ENCODE results near the gene HARBI1. TPM values are rescaled to one million over a fixed set of nuclear protein-coding genes. Genes with fewer than 3 reads are reported as not detected.
A peak's percentile ranks its signal among the peaks of the same experiment; 100 is the strongest.

The HARBI1 gene
- total and polyA plus RNA-seq, 9 of the 15 experiments (the other 6 are each of a cell fraction or from before 2014, with no cell fraction given), result 3.5 to 8.4 (median 5.5) TPM

DNA sequence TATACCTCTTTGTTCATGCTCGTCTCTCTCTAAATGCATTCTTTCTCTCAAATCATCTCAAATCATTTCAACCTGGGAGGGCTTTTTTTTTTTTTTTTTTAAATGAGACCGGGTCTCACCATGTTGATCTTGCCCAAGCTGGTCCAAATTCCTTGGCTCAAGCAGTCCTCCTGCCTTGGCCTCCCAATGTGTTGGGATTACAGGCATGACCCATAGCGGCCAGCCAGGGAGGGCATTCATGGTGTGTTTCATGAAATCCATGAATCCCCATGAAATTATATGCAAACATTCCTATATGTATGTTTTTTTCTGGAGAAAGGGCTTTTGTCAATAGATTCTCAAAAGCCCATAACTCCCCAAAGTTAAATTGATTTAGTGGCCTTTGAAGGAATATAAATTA, 26.5 kb upstream of the HARBI1 start (continued):
- TF ChIP-seq TAF1 (IDR thresholded peaks at IDR 0.05; ENCODE audit: control insufficient read depth, extremely low read depth, insufficient read depth, low read length, severe bottlenecking) (no peak), RUNX1 (IDR thresholded peaks at IDR 0.05; ENCODE audit: low read depth) (no peak)

DNA sequence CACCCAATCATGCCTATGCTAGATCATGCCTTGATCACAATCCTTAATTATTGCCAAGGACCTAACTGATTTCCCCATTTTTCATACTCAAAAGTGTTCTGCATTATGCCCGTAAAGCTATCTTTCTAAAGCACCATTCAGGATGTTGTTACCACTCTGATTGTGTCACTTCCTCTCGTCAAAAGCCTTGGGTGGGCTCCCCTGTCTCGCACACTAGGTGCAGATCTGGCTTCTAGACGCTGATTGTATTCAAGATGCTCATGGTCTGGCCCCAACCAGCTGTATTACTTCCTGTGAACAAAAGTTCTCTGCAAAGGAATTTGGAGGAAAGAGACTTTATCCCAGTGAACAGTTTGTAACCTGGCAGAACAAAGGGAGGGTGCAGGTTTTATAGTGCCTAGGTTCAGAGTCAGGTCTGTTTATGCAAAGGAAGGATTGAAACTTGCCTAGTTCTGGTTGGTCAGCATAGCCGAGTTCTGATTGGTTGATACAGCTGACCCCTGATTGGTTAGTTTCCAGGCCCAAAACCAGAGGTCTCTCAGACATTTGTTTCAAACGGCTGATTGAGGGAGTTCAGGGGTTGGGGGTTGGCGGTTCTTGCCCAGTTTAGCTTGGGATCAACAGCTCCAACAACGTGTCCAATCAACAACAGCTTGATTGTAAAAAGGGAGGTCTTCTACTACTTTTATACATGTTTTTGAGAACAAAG, 25.8 kb upstream of the HARBI1 start:
- H3K36me3 ChIP-seq (ENCODE audit: control insufficient read depth, insufficient read depth, low read length), result peaks cover 39% of the 10 kb centered on the region
- CTCF ChIA-PET (ENCODE audit: low intra/inter-chr PET ratio), result no interaction called here
- BruUV-seq (replicated peaks), result no TSS peak
- TF ChIP-seq FOS (IDR thresholded peaks at IDR 0.05; ENCODE audit: extremely low read depth, insufficient read length) (peak; percentile 12), RBM25 (IDR thresholded peaks at IDR 0.05; ENCODE audit: low read depth, low read length, severe bottlenecking) (peak; percentile 23), OTX1 (CRISPR knock-in tag; IDR thresholded peaks at IDR 0.05) (no peak)
- TF ChIP-seq, protein P1, sequence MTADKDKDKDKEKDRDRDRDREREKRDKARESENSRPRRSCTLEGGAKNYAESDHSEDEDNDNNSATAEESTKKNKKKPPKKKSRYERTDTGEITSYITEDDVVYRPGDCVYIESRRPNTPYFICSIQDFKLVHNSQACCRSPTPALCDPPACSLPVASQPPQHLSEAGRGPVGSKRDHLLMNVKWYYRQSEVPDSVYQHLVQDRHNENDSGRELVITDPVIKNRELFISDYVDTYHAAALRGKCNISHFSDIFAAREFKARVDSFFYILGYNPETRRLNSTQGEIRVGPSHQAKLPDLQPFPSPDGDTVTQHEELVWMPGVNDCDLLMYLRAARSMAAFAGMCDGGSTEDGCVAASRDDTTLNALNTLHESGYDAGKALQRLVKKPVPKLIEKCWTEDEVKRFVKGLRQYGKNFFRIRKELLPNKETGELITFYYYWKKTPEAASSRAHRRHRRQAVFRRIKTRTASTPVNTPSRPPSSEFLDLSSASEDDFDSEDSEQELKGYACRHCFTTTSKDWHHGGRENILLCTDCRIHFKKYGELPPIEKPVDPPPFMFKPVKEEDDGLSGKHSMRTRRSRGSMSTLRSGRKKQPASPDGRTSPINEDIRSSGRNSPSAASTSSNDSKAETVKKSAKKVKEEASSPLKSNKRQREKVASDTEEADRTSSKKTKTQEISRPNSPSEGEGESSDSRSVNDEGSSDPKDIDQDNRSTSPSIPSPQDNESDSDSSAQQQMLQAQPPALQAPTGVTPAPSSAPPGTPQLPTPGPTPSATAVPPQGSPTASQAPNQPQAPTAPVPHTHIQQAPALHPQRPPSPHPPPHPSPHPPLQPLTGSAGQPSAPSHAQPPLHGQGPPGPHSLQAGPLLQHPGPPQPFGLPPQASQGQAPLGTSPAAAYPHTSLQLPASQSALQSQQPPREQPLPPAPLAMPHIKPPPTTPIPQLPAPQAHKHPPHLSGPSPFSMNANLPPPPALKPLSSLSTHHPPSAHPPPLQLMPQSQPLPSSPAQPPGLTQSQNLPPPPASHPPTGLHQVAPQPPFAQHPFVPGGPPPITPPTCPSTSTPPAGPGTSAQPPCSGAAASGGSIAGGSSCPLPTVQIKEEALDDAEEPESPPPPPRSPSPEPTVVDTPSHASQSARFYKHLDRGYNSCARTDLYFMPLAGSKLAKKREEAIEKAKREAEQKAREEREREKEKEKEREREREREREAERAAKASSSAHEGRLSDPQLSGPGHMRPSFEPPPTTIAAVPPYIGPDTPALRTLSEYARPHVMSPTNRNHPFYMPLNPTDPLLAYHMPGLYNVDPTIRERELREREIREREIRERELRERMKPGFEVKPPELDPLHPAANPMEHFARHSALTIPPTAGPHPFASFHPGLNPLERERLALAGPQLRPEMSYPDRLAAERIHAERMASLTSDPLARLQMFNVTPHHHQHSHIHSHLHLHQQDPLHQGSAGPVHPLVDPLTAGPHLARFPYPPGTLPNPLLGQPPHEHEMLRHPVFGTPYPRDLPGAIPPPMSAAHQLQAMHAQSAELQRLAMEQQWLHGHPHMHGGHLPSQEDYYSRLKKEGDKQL (CRISPR knock-in tag; IDR thresholded peaks at IDR 0.05; ENCODE audit: borderline replicate concordance), result no peak

More for the DNA sequence above, 25.8 kb upstream of the HARBI1 start:
- no peak overlapping the region for H3K9ac ChIP-seq (ENCODE audit: insufficient read depth in 1 of 2, low read depth in 2 of 2, low read length in 2 of 2)
- no peaks in the 10 kb centered on the region for H3K9me3 ChIP-seq (replicated peaks; ENCODE audit: control insufficient read depth, insufficient read depth, low read depth, low read length)
- H3K27ac ChIP-seq (ENCODE audit: extremely low read depth, low read depth, low read length), result no peak overlapping the region
- in situ Hi-C loops (cut with MboI) (no loop called here), intact Hi-C loops (cut with micrococcal nuclease) (no loop called here)
- no peaks in the 10 kb centered on the region for H3K4me1 ChIP-seq (replicated peaks in 1 of 2; ENCODE audit: control insufficient read depth in 2 of 2, insufficient read depth in 2 of 2, low read length in 2 of 2)
- H3K4me3 ChIP-seq, result no peak overlapping the region
- peaks cover 4% of the 10 kb centered on the region; the same call in 1 of the 3 replicates for H3K79me2 ChIP-seq (ENCODE audit: control insufficient read depth, insufficient read depth, low read length)
- H3K4me2 ChIP-seq (ENCODE audit: insufficient read depth, low read length), result no peak overlapping the region
- DNase-seq (ENCODE audit: extremely low read depth in 1 of 4, low spot score in 3 of 4) (peak in 3 of 4 experiments; percentile 61 to 64 (median 62)), ATAC-seq (peak; percentile 53), FAIRE-seq (peak; percentile 66)
- no peaks in the 10 kb centered on the region for H3K27me3 ChIP-seq (ENCODE audit: control insufficient read depth in 2 of 2, insufficient read depth in 2 of 2, low read length in 2 of 2)
- H4K20me1 ChIP-seq (replicated peaks; ENCODE audit: control insufficient read depth, insufficient read depth, low read length), result no peaks in the 10 kb centered on the region
- POLR2A ChIA-PET, result interaction anchor here (0.6 to 2.2 kb wide), 8 partner anchors 9 to 162 kb away, joined by 3 to 8 read pairs (median 3); partner anchors contain the start of gene AMBRA1
- no peak overlapping the region for H2AFZ ChIP-seq (ENCODE audit: low read depth, low read length)
- H3K9me1 ChIP-seq (ENCODE audit: control insufficient read depth, insufficient read depth, low read length), result no peaks in the 10 kb centered on the region
- WGBS (ENCODE audit: insufficient coverage, low coverage, missing lambda C conversion rate), result 79% methylated on average over 8 of the region's 8 CpGs

Data from K562 (cell line).